Stomach (tissue), 9 donors: Measurements from ENCODE around the gene OTOR. TPM values are rescaled to one million over a fixed set of nuclear protein-coding genes. Genes with fewer than 3 reads are reported as not detected.

Source experiments
- DNase-seq, 2 donors: peaks; one replicate each; pipeline versions ENCODE4 v3.0.0 to v3.0.0-alpha.2; 2013 to 2019
- H3K27ac ChIP-seq, 5 donors: fragments of 200-600 bp in 4 of 5; sonication (generic) in 4 of 5; one replicate each; pipeline ENCODE4 v1.5.1; 2013 to 2019; ENCODE audit warnings: mild to moderate bottlenecking in 1 of 5, moderate library complexity in 1 of 5
- H3K27me3 ChIP-seq, 3 donors: fragments of 200-600 bp; sonication (generic); one replicate each; pipeline ENCODE4 v1.5.1; 2017 to 2019; ENCODE audit warnings: mixed run types in 1 of 3
- H3K36me3 ChIP-seq, 4 donors: fragments of 200-600 bp; sonication (generic); 1 replicate in 3 of 4; 2 replicates in 1 of 4; pipeline ENCODE4 v1.5.1; 2016 to 2019
- H3K4me1 ChIP-seq, 4 donors: fragments of 200-600 bp; sonication (generic); one replicate each; pipeline ENCODE4 v1.5.1; 2016 to 2019
- H3K4me3 ChIP-seq, 4 donors: fragments of 200-600 bp; sonication (generic) in 3 of 4; one replicate each; pipeline ENCODE4 v1.5.1; 2016 to 2019; ENCODE audit warnings: mild to moderate bottlenecking in 1 of 4
- H3K9me3 ChIP-seq, 4 donors: fragments of 200-600 bp; sonication (generic); one replicate each; pipeline ENCODE4 v1.5.1; 2016 to 2019
- CTCF ChIP-seq, 7 experiments: fragments of 450-650 bp in 4 of 7; fragments of 200-600 bp in 3 of 7; sonication (generic) in 3 of 7; IDR thresholded peaks; one replicate each; pipeline ENCODE4 v1.5.1; 2016 to 2019; ENCODE audit warnings: antibody characterized with exemption in 7 of 7, control low read depth in 2 of 7, mild to moderate bottlenecking in 1 of 7
- EP300 ChIP-seq: sonication (generic); formaldehyde crosslinking; IDR thresholded peaks from one replicate; pipeline ENCODE4 v1.6.1; 2017; ENCODE audit warnings: antibody characterized with exemption
- POLR2A ChIP-seq, 4 donors: fragments of 450-650 bp; IDR thresholded peaks; one replicate each; pipeline ENCODE4 v1.6.1; 2016; ENCODE audit warnings: antibody characterized with exemption in 4 of 4, control low read depth in 2 of 4, mild to moderate bottlenecking in 1 of 4, moderate library complexity in 1 of 4
- POLR2AphosphoS5 ChIP-seq, 3 donors: sonication (generic); formaldehyde crosslinking; IDR thresholded peaks; one replicate each; pipeline ENCODE4 v1.6.1; 2016; ENCODE audit warnings: antibody characterized with exemption in 3 of 3
- WGBS, 5 donors: extraction: QIAGEN DNeasy Blood & Tissue Kit in 3 of 5; methylation state at CpG; one replicate each; pipeline versions ENCODE4 v1.1.5 to v1.1.7; 2013 to 2018; 5-methylcytosine and 5-hydroxymethylcytosine counted together
- intact Hi-C: fragments of 100-400 bp; cut with DNase I; formaldehyde crosslinking; loops from one replicate; pipeline ENCODE4 v1.15.1; 2023; ENCODE audit warnings: low total_unique reads
- polyA plus RNA-seq, 3 donors: library from polyadenylated mRNA; stranded (reverse); fragments of 200-250 nt; gene quantifications; one replicate each; pipeline ENCODE4 v1.2.3, GENCODE V29; 2013
- total RNA-seq, 5 donors: library from RNA; depleted of rRNA; stranded (reverse); fragments of >200 nt; gene quantifications; one replicate each; pipeline versions ENCODE4 v1.1.0 to v1.2.3, GENCODE V29; 2014 to 2016
- donor health status: healthy with polysubstance abuse.
- donor health status: Bipolar disorder and iron deficiency.
- donor health status: healthy.

The OTOR gene
- total and polyA plus RNA-seq, 8 donors = not detected

- TF ChIP-seq EP300 (no peak), POLR2AphosphoS5 (IDR thresholded peaks at IDR 0.05) (no peak), CTCF (IDR thresholded peaks at IDR 0.05) (no peak), POLR2A (IDR thresholded peaks at IDR 0.05) (no peak)
- Histone ChIP-seq H3K36me3 (no peaks in the 10 kb centered on the region), H3K27me3 (no peaks in the 10 kb centered on the region), H3K4me1 (no peaks in the 10 kb centered on the region), H3K9me3 (peaks cover 0 to 9% (median 2%) of the 10 kb centered on the region in 4 donors), H3K27ac (no peak overlapping the region), H3K4me3 (no peak overlapping the region)
- no peak for DNase-seq
- intact Hi-C loops = no loop called here
These were observed 23.1 kb downstream of the OTOR start for GRCh38 chr20:16771213-16771612.

GRCh38 chr20:16775961-16776360 is 27.8 kb downstream of the OTOR start:
- no peak for TF ChIP-seq EP300
- no peak for TF ChIP-seq POLR2A (IDR thresholded peaks at IDR 0.05)
- TF ChIP-seq CTCF (IDR thresholded peaks at IDR 0.05) = no peak
- no peak for TF ChIP-seq POLR2AphosphoS5 (IDR thresholded peaks at IDR 0.05)
- no peaks in the 10 kb centered on the region for H3K36me3 ChIP-seq
- WGBS, 5 donors = 68 to 83% (median 74%) methylated on average over 1 of the region's 1 CpG
- DNase-seq = no peak
- H3K4me1 ChIP-seq = no peaks in the 10 kb centered on the region
- H3K9me3 ChIP-seq = peaks cover 0 to 9% (median 2%) of the 10 kb centered on the region in 4 donors
- no peaks in the 10 kb centered on the region for H3K27me3 ChIP-seq
- intact Hi-C loops = no loop called here
- no peak overlapping the region for H3K27ac ChIP-seq
- H3K4me3 ChIP-seq = no peak overlapping the region

GRCh38 chr20:16777126-16777525 is 29.0 kb downstream of the OTOR start:
- no peak overlapping the region for H3K4me3 ChIP-seq
- H3K9me3 ChIP-seq = peaks cover 0 to 14% (median 10%) of the 10 kb centered on the region in 4 donors
- no peak for DNase-seq
- no peak overlapping the region for H3K27ac ChIP-seq
- no peak for TF ChIP-seq POLR2AphosphoS5 (IDR thresholded peaks at IDR 0.05)
- TF ChIP-seq EP300 = no peak
- TF ChIP-seq POLR2A (IDR thresholded peaks at IDR 0.05) = no peak
- TF ChIP-seq CTCF (IDR thresholded peaks at IDR 0.05) = no peak
- intact Hi-C loops = no loop called here
- WGBS, 5 donors = 78 to 88% (median 79%) methylated on average over 1 of the region's 1 CpG
- no peaks in the 10 kb centered on the region for H3K4me1 ChIP-seq
- no peaks in the 10 kb centered on the region for H3K27me3 ChIP-seq
- no peaks in the 10 kb centered on the region for H3K36me3 ChIP-seq

- WGBS, 5 donors = 86 to 95% (median 88%) methylated on average over 1 of the region's 1 CpG
- no peak for TF ChIP-seq POLR2A (IDR thresholded peaks at IDR 0.05)
- no peak for TF ChIP-seq CTCF (IDR thresholded peaks at IDR 0.05)
- no peak for TF ChIP-seq EP300
- TF ChIP-seq POLR2AphosphoS5 (IDR thresholded peaks at IDR 0.05) = no peak
- Histone ChIP-seq H3K27me3 (no peaks in the 10 kb centered on the region), H3K4me3 (no peak overlapping the region), H3K4me1 (no peaks in the 10 kb centered on the region), H3K36me3 (no peaks in the 10 kb centered on the region), H3K27ac (no peak overlapping the region), H3K9me3 (peaks cover 0 to 20% (median 15%) of the 10 kb centered on the region in 4 donors)
- no peak for DNase-seq
- intact Hi-C loops = no loop called here
These were observed 30.0 kb downstream of the OTOR start for GRCh38 chr20:16778159-16778558.
